ENCODE measurements around the gene FRRS1.
"Not testable (repeated sequence)": the region's sequence is repeated elsewhere in the genome, so short reads cannot be mapped to it uniquely, and the experiment has no call there.

Gene FRRS1

GRCh38 chr1:99766378-99766800 lies at the start of gene FRRS1:
TSS of gene FRRS1 (minus strand) at chr1:99766635. CDS start at chr1:99748768, 17,867 bp downstream.
- peak; percentile 11 for DNase-seq

DNA sequence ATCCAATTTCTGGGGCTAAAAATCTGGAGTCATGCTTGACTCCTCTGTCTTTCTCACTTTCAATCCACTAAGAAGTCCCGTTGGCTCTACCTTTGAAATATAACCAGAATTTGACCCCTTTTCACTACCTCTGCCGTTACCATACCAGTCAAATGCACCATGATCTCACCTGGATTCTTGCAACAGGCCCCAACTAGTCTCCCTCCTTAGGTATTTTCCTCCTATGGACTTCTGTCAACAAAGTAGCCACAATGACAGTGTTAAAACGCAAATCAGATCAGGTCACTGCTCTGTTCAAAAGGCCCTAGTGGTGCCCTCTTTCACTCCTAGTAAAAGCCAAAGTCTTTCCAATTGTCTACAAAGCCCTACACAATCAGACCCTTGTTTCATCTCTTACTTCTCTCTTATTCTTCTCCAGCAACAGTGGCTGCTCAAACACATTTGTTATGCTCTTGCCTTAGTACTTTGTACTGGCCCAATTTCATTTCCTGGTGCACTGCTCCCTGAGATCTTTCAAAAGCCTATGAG lies 48.0 kb upstream of the FRRS1 start:
- no peak for DNase-seq

GRCh38 chr1:99811747-99812146 lies 45.3 kb upstream of the FRRS1 start:
- DNase-seq, result no peak

DNA sequence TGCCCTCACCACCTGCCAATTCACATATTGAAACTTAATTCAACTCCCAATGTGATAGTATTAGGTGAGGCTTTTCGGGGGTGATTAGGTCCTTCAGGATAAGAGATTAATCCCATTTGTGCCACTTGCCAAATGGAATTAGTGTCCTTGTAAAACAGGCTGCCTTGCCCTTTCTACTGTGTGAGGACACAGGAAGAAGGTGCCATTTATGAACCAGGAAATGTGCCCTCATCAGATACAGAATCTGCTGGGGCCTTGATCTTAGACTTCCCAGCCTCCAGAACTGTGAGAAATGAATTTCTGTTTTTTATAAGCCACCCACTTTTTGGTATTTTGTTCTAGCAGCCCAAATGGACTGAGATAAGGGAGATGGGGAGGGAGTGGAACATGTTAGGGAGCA lies 44.6 kb upstream of the FRRS1 start:
- no peak for DNase-seq

- peak; percentile 66 for DNase-seq
Observed at GRCh38 chr1:99808391-99809115, 42.1 kb upstream of the FRRS1 start.

DNA sequence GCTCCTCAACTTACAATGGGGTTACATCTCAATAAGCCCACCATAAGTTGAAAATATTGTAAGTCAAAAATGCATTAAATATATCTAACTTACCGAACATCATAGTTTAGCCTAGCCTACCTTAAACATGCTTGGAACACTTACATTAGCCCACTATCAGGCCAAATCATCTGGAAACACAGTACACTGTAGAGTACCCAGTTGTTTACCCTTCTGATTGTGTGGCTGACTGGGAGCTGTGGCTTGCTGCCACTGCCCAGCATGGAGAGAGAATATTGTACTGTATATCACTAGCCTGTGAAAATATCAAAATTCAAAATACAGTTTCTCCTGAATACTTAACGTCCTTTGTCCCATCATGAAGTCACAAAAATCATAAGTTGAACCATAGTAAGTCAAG lies 40.4 kb upstream of the FRRS1 start:
- DNase-seq, result no peak

DNA sequence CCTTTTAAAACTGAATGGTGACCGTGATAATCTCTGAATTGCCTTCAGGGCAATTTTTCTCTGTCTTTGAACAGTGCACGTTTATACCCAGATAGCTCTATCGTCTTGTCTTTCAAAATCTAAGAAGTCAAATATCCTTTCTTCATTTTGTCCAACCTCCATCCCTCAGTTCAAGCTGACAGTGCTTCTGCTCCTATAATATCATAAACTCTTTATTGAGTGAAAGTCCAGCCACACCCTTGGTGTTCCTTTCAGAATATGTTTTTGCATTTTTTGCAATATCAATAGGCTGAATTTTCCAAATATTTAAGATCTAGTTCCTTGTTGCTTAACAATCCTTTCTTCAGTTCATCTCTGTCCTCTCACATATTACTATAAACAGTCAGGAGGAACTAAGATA lies 35.1 kb upstream of the FRRS1 start:
- no peak for DNase-seq

- not testable (repeated sequence) for DNase-seq
Observed at GRCh38 chr1:99793861-99794260, 27.4 kb upstream of the FRRS1 start.

- no peak for DNase-seq
Observed at GRCh38 chr1:99789715-99790114, 23.3 kb upstream of the FRRS1 start.

- DNase-seq, result no peak
Observed at GRCh38 chr1:99788896-99789295, 22.5 kb upstream of the FRRS1 start.

GRCh38 chr1:99786751-99787501 lies 20.5 kb upstream of the FRRS1 start:
- no peak for DNase-seq

- no peak for DNase-seq
Observed at GRCh38 chr1:99784809-99785255, 18.4 kb upstream of the FRRS1 start.

GRCh38 chr1:99784143-99784542 lies 17.7 kb upstream of the FRRS1 start:
- no peak for DNase-seq

DNA sequence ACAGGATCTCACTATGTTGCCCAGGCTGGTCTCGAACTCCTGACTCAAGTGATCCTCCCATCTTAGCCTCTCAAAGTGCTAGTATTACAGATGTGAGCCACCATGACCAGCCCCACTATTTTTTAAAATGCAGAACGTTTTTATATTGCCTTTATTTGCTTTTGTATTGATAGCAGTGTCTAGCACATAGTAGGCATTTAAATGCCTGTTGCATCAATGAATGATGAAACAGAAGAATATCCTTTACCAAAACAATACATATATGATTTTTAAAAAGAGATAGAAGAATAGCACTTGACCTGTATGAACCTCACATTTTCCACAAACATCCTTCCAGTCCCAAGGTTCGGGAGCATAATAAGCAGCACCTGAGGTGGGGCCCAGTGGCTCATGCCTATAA lies 16.5 kb upstream of the FRRS1 start:
- DNase-seq, result no peak

GRCh38 chr1:99782397-99782796 lies 16.0 kb upstream of the FRRS1 start:
- no peak for DNase-seq

GRCh38 chr1:99781798-99782197 lies 15.4 kb upstream of the FRRS1 start:
- no peak for DNase-seq

- no peak for DNase-seq
Observed at GRCh38 chr1:99777752-99778151, 11.3 kb upstream of the FRRS1 start.

- DNase-seq, result no peak
Observed at GRCh38 chr1:99776120-99776519, 9.7 kb upstream of the FRRS1 start.

- DNase-seq, result no peak
Observed at GRCh38 chr1:99772809-99773208, 6.4 kb upstream of the FRRS1 start.

GRCh38 chr1:99771513-99771918 lies 5.1 kb upstream of the FRRS1 start:
- no peak for DNase-seq

DNA sequence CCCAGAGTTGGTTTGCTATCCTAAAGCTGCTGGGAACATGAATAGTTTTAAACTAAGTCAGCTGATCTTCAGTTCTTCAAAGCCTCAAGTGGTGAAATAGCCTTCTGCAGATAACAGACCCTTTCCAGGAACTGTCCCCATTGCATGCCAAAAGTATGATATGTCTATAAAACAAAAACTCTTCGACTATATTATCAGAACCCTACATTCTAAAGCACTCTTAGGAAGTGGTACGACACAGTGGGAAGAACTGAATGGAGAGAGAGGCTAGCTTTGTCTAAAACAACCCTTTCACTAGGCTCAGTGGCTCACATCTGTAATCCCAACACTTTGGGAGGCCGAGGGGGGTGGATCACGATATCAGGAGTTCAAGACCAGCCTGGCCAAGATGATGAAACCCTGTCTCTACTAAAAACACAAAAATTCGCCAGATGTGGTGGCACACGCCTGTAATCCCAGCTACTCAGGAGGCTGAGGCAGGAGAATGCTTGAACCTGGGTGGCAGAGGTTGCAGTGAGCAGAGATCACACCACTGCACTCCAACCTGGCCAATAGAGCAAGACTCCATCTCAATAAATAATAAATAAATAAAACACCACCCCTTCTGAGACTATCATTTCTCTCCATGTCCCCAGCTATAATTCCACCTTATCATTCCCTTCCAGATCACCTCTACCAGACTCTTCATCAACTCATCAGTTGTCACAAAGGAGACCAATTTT lies 2.2 kb upstream of the FRRS1 start:
- DNase-seq, result no peak

DNA sequence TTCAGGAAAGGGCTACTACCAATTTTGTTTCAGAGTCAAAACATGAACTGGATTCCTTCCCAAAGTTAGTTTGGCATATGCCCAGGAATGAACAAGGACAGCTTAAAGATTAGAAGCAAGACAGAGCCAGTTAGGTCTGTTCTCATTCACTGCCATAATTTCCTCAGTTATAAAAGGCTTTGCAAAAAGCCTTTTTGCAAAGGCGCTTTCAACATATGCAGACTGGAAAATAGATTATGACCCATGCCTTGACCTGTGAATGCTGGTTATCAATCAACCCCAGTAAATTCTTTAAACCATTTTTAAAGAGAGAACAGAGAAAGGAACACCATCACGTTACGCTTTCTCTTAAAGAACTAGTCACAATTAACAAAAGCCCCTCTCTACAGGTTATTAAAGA lies 1.7 kb upstream of the FRRS1 start:
- DNase-seq, result no peak

- no peak for DNase-seq
Observed at GRCh38 chr1:99764909-99765308, 1.5 kb downstream of the FRRS1 start.

- DNase-seq, result no peak
Observed at GRCh38 chr1:99764439-99764838, 2.0 kb downstream of the FRRS1 start.
